ENCODE data around the gene ZBTB7C. TPM values are rescaled to one million over a fixed set of nuclear protein-coding genes. Genes with fewer than 3 reads are reported as not detected.

ZBTB7C gene
- total and polyA plus RNA-seq, 4 donors: 0.19 to 1.1 (median 0.45) TPM

DNA sequence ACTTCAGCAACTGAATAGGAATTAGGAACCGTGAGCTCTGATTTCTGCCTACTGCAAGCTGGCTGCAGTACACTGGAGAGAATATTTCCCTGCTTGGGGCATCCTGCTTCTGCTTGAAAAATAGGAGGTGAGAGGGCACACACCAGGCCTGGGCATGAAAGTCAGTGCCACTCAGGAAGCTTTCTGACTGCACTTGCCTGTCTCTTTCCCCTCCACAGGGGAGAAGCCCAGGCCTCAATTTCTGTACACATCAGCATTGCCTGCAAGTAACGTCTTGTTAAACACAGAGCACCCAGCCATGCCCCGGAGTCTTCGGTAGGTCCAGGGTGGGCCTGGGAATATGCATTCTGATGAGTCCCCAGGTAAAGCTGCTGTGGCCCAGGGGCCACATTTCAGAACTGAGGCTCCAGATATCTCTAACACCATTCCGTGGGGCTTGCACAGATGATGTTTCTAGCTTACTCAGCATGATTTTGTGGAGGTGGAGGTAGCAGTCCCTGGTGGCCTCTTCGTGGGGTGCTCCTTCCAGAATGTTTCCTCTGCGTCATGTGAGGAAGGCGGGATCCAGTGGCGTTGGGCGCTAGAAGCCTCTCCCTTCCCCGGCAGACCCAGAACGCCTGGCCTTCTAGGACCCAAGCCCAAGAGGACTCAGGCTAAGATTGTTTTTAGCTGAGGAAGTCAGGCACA, 114.1 kb downstream of the ZBTB7C start:
- Histone ChIP-seq H3K4me1 (ENCODE audit: control insufficient read depth in 4 of 4, insufficient read depth in 4 of 4, low read length in 3 of 4) (no peaks in the 10 kb centered on the region), H3K9me3 (ENCODE audit: control insufficient read depth in 4 of 4, low read length in 3 of 4) (no peaks in the 10 kb centered on the region), H3K27ac (ENCODE audit: low read depth in 1 of 2, low read length in 2 of 2) (no peak overlapping the region), H3K27me3 (ENCODE audit: control insufficient read depth in 4 of 4, insufficient read depth in 4 of 4, low read length in 3 of 4) (no peaks in the 10 kb centered on the region), H3K4me3 (ENCODE audit: low read depth in 1 of 3, low read length in 3 of 3) (no peak overlapping the region), H3K9ac (ENCODE audit: low read depth in 1 of 2, low read length in 2 of 2) (no peak overlapping the region), H3K36me3 (ENCODE audit: control insufficient read depth in 4 of 4, insufficient read depth in 3 of 4, low read depth in 1 of 4, low read length in 3 of 4) (no peaks in the 10 kb centered on the region)
- peak; percentile 16 for DNase-seq (ENCODE audit: low spot score)
- WGBS: 92% methylated on average over 12 of the region's 12 CpGs
- TF ChIP-seq FOXA1 (IDR thresholded peaks at IDR 0.05) (no peak), FOXA2 (IDR thresholded peaks at IDR 0.05) (no peak), EGR1 (IDR thresholded peaks at IDR 0.05; ENCODE audit: low read depth in 2 of 2) (no peak), RAD21 (IDR thresholded peaks at IDR 0.05) (no peak), RXRA (IDR thresholded peaks at IDR 0.05) (no peak), NR2F2 (IDR thresholded peaks at IDR 0.05) (no peak), GABPA (IDR thresholded peaks at IDR 0.05 in 1 of 2, conservative IDR thresholded peaks at IDR 0.05 in 1 of 2) (no peak), HNF4G (IDR thresholded peaks at IDR 0.05) (no peak), JUND (IDR thresholded peaks at IDR 0.05) (no peak), YY1 (IDR thresholded peaks at IDR 0.05) (no peak)
- TF ChIP-seq, protein P1, sequence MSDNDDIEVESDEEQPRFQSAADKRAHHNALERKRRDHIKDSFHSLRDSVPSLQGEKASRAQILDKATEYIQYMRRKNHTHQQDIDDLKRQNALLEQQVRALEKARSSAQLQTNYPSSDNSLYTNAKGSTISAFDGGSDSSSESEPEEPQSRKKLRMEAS (IDR thresholded peaks at IDR 0.05): no peak
- TF ChIP-seq, protein P2, sequence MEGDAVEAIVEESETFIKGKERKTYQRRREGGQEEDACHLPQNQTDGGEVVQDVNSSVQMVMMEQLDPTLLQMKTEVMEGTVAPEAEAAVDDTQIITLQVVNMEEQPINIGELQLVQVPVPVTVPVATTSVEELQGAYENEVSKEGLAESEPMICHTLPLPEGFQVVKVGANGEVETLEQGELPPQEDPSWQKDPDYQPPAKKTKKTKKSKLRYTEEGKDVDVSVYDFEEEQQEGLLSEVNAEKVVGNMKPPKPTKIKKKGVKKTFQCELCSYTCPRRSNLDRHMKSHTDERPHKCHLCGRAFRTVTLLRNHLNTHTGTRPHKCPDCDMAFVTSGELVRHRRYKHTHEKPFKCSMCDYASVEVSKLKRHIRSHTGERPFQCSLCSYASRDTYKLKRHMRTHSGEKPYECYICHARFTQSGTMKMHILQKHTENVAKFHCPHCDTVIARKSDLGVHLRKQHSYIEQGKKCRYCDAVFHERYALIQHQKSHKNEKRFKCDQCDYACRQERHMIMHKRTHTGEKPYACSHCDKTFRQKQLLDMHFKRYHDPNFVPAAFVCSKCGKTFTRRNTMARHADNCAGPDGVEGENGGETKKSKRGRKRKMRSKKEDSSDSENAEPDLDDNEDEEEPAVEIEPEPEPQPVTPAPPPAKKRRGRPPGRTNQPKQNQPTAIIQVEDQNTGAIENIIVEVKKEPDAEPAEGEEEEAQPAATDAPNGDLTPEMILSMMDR (IDR thresholded peaks at IDR 0.05; ENCODE audit: low read depth, low read length, missing input control): no peak
- TF ChIP-seq, protein P3, sequence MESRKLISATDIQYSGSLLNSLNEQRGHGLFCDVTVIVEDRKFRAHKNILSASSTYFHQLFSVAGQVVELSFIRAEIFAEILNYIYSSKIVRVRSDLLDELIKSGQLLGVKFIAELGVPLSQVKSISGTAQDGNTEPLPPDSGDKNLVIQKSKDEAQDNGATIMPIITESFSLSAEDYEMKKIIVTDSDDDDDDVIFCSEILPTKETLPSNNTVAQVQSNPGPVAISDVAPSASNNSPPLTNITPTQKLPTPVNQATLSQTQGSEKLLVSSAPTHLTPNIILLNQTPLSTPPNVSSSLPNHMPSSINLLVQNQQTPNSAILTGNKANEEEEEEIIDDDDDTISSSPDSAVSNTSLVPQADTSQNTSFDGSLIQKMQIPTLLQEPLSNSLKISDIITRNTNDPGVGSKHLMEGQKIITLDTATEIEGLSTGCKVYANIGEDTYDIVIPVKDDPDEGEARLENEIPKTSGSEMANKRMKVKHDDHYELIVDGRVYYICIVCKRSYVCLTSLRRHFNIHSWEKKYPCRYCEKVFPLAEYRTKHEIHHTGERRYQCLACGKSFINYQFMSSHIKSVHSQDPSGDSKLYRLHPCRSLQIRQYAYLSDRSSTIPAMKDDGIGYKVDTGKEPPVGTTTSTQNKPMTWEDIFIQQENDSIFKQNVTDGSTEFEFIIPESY (IDR thresholded peaks at IDR 0.05): no peak

DNA sequence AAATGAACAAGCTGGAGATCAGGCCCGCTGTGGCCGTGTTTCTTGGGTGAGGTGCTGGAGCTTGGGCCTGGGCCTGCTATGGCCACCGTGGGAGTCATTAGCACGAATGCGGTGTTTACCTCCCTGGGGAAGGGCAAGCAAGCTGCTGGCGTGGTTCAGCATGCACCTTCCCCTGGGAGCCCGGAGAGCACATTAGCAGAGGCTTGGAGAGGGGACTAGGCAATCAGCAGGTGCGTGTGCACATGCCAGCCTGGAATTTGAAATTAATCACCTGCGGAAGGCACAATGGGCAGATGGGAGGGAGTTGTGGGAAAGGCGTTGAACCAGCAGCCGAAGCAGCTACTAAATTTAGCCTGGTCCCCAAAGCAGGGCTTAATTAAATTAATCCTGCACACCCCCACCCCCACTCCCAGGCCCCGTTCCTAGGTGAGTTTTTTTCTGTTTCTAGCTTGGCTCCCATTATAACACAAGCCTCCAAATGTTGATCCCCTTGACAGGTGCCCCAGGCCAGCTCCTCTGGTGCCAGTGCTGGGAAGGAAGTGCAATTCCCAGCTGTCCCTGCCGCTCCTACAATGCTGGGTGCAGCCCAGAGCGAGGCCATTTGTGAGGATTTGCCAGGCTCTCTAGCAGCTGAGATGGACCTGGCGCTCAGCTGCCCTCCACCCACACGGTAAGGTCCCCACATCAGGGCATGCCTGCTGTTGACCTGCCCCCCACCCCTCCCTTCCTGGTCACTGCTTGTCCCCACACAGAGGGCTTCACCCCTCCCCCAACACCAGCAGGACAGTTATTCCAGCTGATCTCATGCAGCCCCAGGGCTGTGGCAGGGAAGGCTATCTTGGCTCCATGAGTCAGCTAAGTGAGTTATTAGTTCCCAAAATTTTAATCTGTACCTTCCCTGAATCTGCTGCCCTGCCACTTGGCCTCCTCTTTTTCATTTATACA, 115.0 kb downstream of the ZBTB7C start:
- H3K27me3 ChIP-seq (ENCODE audit: control insufficient read depth in 4 of 4, insufficient read depth in 4 of 4, low read length in 3 of 4): no peaks in the 10 kb centered on the region
- H3K27ac ChIP-seq (ENCODE audit: low read depth in 1 of 2, low read length in 2 of 2): no peak overlapping the region
- WGBS: 85% methylated on average over 16 of the region's 16 CpGs
- no peaks in the 10 kb centered on the region for H3K36me3 ChIP-seq (ENCODE audit: control insufficient read depth in 4 of 4, insufficient read depth in 3 of 4, low read depth in 1 of 4, low read length in 3 of 4)
- no peak overlapping the region for H3K9ac ChIP-seq (ENCODE audit: low read depth in 1 of 2, low read length in 2 of 2)
- H3K9me3 ChIP-seq (ENCODE audit: control insufficient read depth in 4 of 4, low read length in 3 of 4): no peaks in the 10 kb centered on the region
- no peak overlapping the region for H3K4me3 ChIP-seq (ENCODE audit: low read depth in 1 of 3, low read length in 3 of 3)
- DNase-seq (ENCODE audit: low spot score): peak; percentile 22
- H3K4me1 ChIP-seq (ENCODE audit: control insufficient read depth in 4 of 4, insufficient read depth in 4 of 4, low read length in 3 of 4): no peaks in the 10 kb centered on the region
- TF ChIP-seq NR2F2 (IDR thresholded peaks at IDR 0.05) (no peak), FOXA2 (IDR thresholded peaks at IDR 0.05) (no peak), RAD21 (IDR thresholded peaks at IDR 0.05) (no peak), FOXA1 (IDR thresholded peaks at IDR 0.05) (no peak), GABPA (IDR thresholded peaks at IDR 0.05 in 1 of 2, conservative IDR thresholded peaks at IDR 0.05 in 1 of 2) (no peak), SP1 (IDR thresholded peaks at IDR 0.05) (no peak), JUND (IDR thresholded peaks at IDR 0.05) (no peak), YY1 (IDR thresholded peaks at IDR 0.05) (no peak), HNF4A (conservative IDR thresholded peaks at IDR 0.05) (no peak), TAF1 (conservative IDR thresholded peaks at IDR 0.05) (no peak), EGR1 (IDR thresholded peaks at IDR 0.05; ENCODE audit: low read depth in 2 of 2) (no peak), RXRA (IDR thresholded peaks at IDR 0.05) (no peak)
- TF ChIP-seq, protein P1 (IDR thresholded peaks at IDR 0.05): no peak
- TF ChIP-seq, protein P3 (IDR thresholded peaks at IDR 0.05): no peak
- TF ChIP-seq, protein P4, sequence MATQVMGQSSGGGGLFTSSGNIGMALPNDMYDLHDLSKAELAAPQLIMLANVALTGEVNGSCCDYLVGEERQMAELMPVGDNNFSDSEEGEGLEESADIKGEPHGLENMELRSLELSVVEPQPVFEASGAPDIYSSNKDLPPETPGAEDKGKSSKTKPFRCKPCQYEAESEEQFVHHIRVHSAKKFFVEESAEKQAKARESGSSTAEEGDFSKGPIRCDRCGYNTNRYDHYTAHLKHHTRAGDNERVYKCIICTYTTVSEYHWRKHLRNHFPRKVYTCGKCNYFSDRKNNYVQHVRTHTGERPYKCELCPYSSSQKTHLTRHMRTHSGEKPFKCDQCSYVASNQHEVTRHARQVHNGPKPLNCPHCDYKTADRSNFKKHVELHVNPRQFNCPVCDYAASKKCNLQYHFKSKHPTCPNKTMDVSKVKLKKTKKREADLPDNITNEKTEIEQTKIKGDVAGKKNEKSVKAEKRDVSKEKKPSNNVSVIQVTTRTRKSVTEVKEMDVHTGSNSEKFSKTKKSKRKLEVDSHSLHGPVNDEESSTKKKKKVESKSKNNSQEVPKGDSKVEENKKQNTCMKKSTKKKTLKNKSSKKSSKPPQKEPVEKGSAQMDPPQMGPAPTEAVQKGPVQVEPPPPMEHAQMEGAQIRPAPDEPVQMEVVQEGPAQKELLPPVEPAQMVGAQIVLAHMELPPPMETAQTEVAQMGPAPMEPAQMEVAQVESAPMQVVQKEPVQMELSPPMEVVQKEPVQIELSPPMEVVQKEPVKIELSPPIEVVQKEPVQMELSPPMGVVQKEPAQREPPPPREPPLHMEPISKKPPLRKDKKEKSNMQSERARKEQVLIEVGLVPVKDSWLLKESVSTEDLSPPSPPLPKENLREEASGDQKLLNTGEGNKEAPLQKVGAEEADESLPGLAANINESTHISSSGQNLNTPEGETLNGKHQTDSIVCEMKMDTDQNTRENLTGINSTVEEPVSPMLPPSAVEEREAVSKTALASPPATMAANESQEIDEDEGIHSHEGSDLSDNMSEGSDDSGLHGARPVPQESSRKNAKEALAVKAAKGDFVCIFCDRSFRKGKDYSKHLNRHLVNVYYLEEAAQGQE (IDR thresholded peaks at IDR 0.05): no peak
- TF ChIP-seq, protein P5, sequence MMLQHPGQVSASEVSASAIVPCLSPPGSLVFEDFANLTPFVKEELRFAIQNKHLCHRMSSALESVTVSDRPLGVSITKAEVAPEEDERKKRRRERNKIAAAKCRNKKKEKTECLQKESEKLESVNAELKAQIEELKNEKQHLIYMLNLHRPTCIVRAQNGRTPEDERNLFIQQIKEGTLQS (IDR thresholded peaks at IDR 0.05): no peak

All from liver (tissue), 9 donors.